ENCODE data around the gene RGMA. TPM values are rescaled to one million over a fixed set of nuclear protein-coding genes. Genes with fewer than 3 reads are reported as not detected.

The RGMA gene
- total and polyA plus RNA-seq, 2 experiments from 2014 or later = 34.2 to 36.5 TPM

DNA sequence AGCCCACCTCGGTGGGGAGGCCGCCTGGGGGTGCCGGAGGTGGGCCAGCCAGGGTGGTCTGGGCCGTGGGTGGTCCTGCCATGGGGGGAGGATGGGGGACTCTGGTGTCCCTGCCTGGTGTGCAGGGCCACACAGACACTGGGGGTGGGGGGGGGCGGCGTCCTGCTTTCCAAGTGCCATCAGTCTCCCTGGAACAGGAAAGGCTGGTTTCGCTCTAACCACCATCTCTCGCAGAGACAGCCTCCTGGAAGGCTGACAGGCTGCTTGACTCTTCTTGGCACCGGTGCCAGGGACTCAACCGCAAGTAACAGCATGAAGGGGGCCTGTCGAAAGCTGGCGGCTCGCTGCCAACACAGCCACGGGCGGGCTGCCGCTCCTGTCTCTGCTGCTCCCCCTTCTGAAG lies 40.3 kb downstream of the RGMA start:
- no peak for DNase-seq (ENCODE audit: low spot score)
- Mint-ChIP-seq H3K9me3 (peaks cover 15% of the 10 kb centered on the region), H3K4me1 (no peaks in the 10 kb centered on the region; the same call in 2 of the 3 replicates), H3K4me3 (no peak overlapping the region), H3K27ac (no peak overlapping the region), H3K36me3 (ENCODE audit: low read depth) (peaks cover 81% of the 10 kb centered on the region), H3K27me3 (ENCODE audit: insufficient read depth, low read depth, poor library complexity) (peaks cover 10% of the 10 kb centered on the region)
- H3K4me2 ChIP-seq = no peak overlapping the region
- no peaks in the 10 kb centered on the region for H3K4me1 ChIP-seq (ENCODE audit: insufficient read depth)
- no peak overlapping the region for H3K4me3 ChIP-seq
- H4K20me1 ChIP-seq (replicated peaks; ENCODE audit: insufficient read depth) = peaks cover 14% of the 10 kb centered on the region; the same call in 1 of the 2 replicates
- no peaks in the 10 kb centered on the region for H3K27me3 ChIP-seq (ENCODE audit: insufficient read depth)
- peaks cover 14% of the 10 kb centered on the region for H3K36me3 ChIP-seq (ENCODE audit: insufficient read depth)
- no peak for ATAC-seq
- H3K79me2 ChIP-seq (replicated peaks; ENCODE audit: insufficient read depth) = peaks cover 4% of the 10 kb centered on the region
- no peaks in the 10 kb centered on the region for H3K9me2 ChIP-seq (ENCODE audit: insufficient read depth)
- H3F3A ChIP-seq (replicated peaks; ENCODE audit: low read depth) = no peaks in the 10 kb centered on the region
- TF ChIP-seq, protein P1, sequence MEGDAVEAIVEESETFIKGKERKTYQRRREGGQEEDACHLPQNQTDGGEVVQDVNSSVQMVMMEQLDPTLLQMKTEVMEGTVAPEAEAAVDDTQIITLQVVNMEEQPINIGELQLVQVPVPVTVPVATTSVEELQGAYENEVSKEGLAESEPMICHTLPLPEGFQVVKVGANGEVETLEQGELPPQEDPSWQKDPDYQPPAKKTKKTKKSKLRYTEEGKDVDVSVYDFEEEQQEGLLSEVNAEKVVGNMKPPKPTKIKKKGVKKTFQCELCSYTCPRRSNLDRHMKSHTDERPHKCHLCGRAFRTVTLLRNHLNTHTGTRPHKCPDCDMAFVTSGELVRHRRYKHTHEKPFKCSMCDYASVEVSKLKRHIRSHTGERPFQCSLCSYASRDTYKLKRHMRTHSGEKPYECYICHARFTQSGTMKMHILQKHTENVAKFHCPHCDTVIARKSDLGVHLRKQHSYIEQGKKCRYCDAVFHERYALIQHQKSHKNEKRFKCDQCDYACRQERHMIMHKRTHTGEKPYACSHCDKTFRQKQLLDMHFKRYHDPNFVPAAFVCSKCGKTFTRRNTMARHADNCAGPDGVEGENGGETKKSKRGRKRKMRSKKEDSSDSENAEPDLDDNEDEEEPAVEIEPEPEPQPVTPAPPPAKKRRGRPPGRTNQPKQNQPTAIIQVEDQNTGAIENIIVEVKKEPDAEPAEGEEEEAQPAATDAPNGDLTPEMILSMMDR (conservative IDR thresholded peaks at IDR 0.05; ENCODE audit: low read depth in 2 of 2) = no peak
- no peak for TF ChIP-seq CREB1 (CRISPR knock-in tag; IDR thresholded peaks at IDR 0.05; ENCODE audit: low read depth)
- TF ChIP-seq ZNF331 (CRISPR knock-in tag; IDR thresholded peaks at IDR 0.05; ENCODE audit: low read depth) = no peak
- no peak for TF ChIP-seq ETS1 (IDR thresholded peaks at IDR 0.05)
- TF ChIP-seq NANOG (IDR thresholded peaks at IDR 0.05; ENCODE audit: borderline replicate concordance) = no peak
- no peak for TF ChIP-seq JUNB (IDR thresholded peaks at IDR 0.05; ENCODE audit: unreplicated experiment)
- TF ChIP-seq ZNF114 (CRISPR knock-in tag; IDR thresholded peaks at IDR 0.05) = no peak
- TF ChIP-seq EZH2 (IDR thresholded peaks at IDR 0.05; ENCODE audit: low read depth, unreplicated experiment) = no peak
- no peak for TF ChIP-seq STAT1 (IDR thresholded peaks at IDR 0.05; ENCODE audit: unreplicated experiment)
- no peak for TF ChIP-seq EZH2phosphoT487 (IDR thresholded peaks at IDR 0.05; ENCODE audit: unreplicated experiment)
- no peak overlapping the region for H3K27ac ChIP-seq (ENCODE audit: low read depth)
- no peak overlapping the region for H2AFZ ChIP-seq

GRCh38 chr15:93048426-93048721 lies 40.6 kb downstream of the RGMA start:
- peaks cover 15% of the 10 kb centered on the region for H3K9me3 Mint-ChIP-seq
- Histone ChIP-seq H3K4me2 (no peak overlapping the region), H3K79me2 (replicated peaks; ENCODE audit: insufficient read depth) (peaks cover under 1% of the 10 kb centered on the region), H2AFZ (no peak overlapping the region), H3K27ac (ENCODE audit: low read depth) (no peak overlapping the region), H3F3A (replicated peaks; ENCODE audit: low read depth) (no peaks in the 10 kb centered on the region), H3K36me3 (ENCODE audit: insufficient read depth) (peaks cover 14% of the 10 kb centered on the region), H3K27me3 (ENCODE audit: insufficient read depth) (no peaks in the 10 kb centered on the region), H4K20me1 (replicated peaks; ENCODE audit: insufficient read depth) (peaks cover 14% of the 10 kb centered on the region; the same call in 1 of the 2 replicates), H3K9me2 (ENCODE audit: insufficient read depth) (no peaks in the 10 kb centered on the region), H3K4me1 (ENCODE audit: insufficient read depth) (no peaks in the 10 kb centered on the region), H3K4me3 (no peak overlapping the region)
- ATAC-seq = no peak
- DNase-seq (ENCODE audit: low spot score) = no peak
- TF ChIP-seq STAT1 (IDR thresholded peaks at IDR 0.05; ENCODE audit: unreplicated experiment) = no peak
- H3K4me1 Mint-ChIP-seq = no peaks in the 10 kb centered on the region; the same call in 2 of the 3 replicates
- peaks cover 82% of the 10 kb centered on the region for H3K36me3 Mint-ChIP-seq (ENCODE audit: low read depth)
- no peak overlapping the region for H3K27ac Mint-ChIP-seq
- peaks cover 10% of the 10 kb centered on the region for H3K27me3 Mint-ChIP-seq (ENCODE audit: insufficient read depth, low read depth, poor library complexity)
- H3K4me3 Mint-ChIP-seq = no peak overlapping the region

Measured in GM23338 (cell line).